Measurements from ENCODE around the gene WDR76. TPM values are rescaled to one million over a fixed set of nuclear protein-coding genes. Genes with fewer than 3 reads are reported as not detected.
"Not testable (repeated sequence)": the region's sequence is repeated elsewhere in the genome, so short reads cannot be mapped to it uniquely, and the experiment has no call there.

Gene WDR76
- total and polyA plus RNA-seq, 4 donors = 2.4 to 6.2 (median 4.1) TPM

DNA sequence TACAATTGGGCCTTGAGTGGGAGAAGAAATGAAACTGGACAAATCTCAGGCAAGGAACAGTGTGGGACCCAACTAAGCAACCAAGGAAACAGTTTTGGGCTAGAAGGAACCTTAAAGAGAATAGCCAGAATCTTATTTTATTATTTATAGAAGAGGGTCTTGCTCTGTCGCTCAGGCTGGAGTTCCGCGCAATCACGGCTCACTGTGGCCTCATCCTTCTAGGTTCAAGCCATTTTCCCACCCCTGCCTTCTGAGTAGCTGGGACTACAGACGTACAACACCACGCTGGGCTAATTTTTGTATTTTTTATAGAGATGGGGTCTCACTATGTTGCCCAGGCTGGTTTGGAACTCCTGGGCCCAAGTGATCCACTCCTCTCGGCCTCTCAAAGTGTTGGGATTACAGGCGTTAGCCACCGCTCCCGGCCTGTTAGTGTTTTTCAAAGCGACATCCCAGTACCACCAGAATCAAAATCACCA lies 734 bp upstream of the WDR76 start:
- Histone ChIP-seq H3K27me3 (ENCODE audit: control insufficient read depth in 3 of 3, insufficient read depth in 3 of 3, low read length in 2 of 3) (no peaks in the 10 kb centered on the region), H3K9ac (ENCODE audit: insufficient read depth in 1 of 2, low read length in 2 of 2) (no peak overlapping the region), H3K27ac (ENCODE audit: low read depth in 1 of 2, low read length in 1 of 2) (no peak overlapping the region), H3K4me3 (no peak overlapping the region), H3K4me1 (ENCODE audit: control insufficient read depth in 5 of 5, insufficient read depth in 5 of 5, low read length in 5 of 5) (peaks cover 5 to 32% (median 7%) of the 10 kb centered on the region in 5 donors), H3K36me3 (ENCODE audit: control insufficient read depth in 4 of 4, insufficient read depth in 4 of 4, low read length in 4 of 4) (peaks cover 0 to 2% (median 0%) of the 10 kb centered on the region in 4 donors), H3K9me3 (ENCODE audit: control insufficient read depth in 4 of 4, insufficient read depth in 3 of 4, low read length in 3 of 4) (no peaks in the 10 kb centered on the region)
- ATAC-seq (ENCODE audit: insufficient read depth, low FRiP score) (no peak), DNase-seq (no peak)
- 93 to 96% methylated on average over 11 of the region's 11 CpGs for WGBS, 2 donors
- TF ChIP-seq, protein P1, sequence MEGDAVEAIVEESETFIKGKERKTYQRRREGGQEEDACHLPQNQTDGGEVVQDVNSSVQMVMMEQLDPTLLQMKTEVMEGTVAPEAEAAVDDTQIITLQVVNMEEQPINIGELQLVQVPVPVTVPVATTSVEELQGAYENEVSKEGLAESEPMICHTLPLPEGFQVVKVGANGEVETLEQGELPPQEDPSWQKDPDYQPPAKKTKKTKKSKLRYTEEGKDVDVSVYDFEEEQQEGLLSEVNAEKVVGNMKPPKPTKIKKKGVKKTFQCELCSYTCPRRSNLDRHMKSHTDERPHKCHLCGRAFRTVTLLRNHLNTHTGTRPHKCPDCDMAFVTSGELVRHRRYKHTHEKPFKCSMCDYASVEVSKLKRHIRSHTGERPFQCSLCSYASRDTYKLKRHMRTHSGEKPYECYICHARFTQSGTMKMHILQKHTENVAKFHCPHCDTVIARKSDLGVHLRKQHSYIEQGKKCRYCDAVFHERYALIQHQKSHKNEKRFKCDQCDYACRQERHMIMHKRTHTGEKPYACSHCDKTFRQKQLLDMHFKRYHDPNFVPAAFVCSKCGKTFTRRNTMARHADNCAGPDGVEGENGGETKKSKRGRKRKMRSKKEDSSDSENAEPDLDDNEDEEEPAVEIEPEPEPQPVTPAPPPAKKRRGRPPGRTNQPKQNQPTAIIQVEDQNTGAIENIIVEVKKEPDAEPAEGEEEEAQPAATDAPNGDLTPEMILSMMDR (IDR thresholded peaks at IDR 0.05; ENCODE audit: control extremely low read depth, extremely low read depth) = no peak

DNA sequence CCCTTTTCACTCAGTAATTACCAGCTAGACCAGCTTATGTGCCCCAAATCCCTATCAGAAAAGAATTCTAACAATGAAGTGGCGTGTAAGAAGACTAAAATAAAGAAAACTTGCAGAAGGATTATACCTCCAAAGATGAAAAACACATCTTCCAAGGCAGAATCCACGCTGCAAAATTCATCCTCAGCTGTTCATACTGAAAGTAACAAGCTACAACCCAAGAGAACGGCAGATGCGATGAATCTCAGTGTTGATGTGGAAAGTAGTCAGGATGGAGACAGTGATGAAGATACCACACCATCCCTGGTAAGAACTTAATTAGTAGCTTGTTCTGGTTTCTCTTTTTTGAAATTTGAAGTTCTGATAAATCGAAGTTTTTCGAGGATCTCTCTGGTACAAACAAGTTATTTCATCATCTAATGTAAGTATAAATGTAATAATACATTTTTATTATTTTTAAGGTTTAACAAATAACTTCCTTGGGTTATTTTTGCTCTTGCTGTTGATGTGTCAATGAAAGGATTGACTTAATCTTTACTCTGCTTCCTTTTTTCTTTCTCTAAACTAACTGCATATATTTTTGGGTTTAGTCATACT lies 1.4 kb downstream of the WDR76 start:
- H3K36me3 ChIP-seq (ENCODE audit: control insufficient read depth in 4 of 4, insufficient read depth in 4 of 4, low read length in 4 of 4) = peaks cover 0 to 2% (median 0%) of the 10 kb centered on the region in 4 donors
- DNase-seq = peak in 2 of 3 donors; percentile 11 to 14
- peaks cover 5 to 29% (median 6%) of the 10 kb centered on the region in 5 donors for H3K4me1 ChIP-seq (ENCODE audit: control insufficient read depth in 5 of 5, insufficient read depth in 5 of 5, low read length in 5 of 5)
- TF ChIP-seq, protein P1 (IDR thresholded peaks at IDR 0.05; ENCODE audit: control extremely low read depth, extremely low read depth) = no peak
- WGBS, 2 donors = 65 to 69% methylated on average over 6 of the region's 6 CpGs
- H3K9me3 ChIP-seq (ENCODE audit: control insufficient read depth in 4 of 4, insufficient read depth in 3 of 4, low read length in 3 of 4) = no peaks in the 10 kb centered on the region
- no peak overlapping the region for H3K27ac ChIP-seq (ENCODE audit: low read depth in 1 of 2, low read length in 1 of 2)
- H3K27me3 ChIP-seq (ENCODE audit: control insufficient read depth in 3 of 3, insufficient read depth in 3 of 3, low read length in 2 of 3) = no peaks in the 10 kb centered on the region
- H3K4me3 ChIP-seq = no peak overlapping the region
- H3K9ac ChIP-seq (ENCODE audit: insufficient read depth in 1 of 2, low read length in 2 of 2) = peak overlapping the region in 1 of 2 donors; percentile 48
- no peak for ATAC-seq (ENCODE audit: insufficient read depth, low FRiP score)

DNA sequence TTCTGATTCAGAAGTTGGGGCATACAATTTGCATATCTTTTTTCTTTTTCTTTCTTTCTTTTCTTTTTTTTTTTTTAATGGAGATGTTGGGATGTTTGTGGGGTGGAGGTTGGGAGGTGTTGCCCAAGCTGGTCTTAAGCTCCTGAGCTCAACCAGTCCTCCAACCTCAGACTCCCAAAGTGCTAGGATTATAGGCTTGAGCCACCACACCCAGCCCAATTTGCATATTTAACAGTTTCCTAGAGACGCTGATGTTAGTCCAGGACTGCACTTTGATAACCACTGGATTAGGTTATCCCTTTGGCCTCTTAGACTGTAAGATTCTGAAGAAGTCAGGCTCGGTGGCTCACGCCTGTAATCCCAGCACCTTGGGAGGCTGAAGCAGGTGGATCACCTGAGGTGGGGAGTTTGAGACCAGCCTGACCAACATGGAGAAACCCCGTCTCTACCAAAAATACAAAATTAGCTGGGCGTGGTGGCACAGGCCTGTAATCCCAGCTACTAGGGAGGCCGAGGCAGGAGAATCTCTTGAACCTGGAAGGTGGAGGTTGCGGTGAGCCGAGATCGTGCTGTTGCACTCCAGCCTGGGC lies 3.2 kb downstream of the WDR76 start:
- H3K36me3 ChIP-seq (ENCODE audit: control insufficient read depth in 4 of 4, insufficient read depth in 4 of 4, low read length in 4 of 4); H3K27me3 ChIP-seq (ENCODE audit: control insufficient read depth in 3 of 3, insufficient read depth in 3 of 3, low read length in 2 of 3); H3K9me3 ChIP-seq (ENCODE audit: control insufficient read depth in 4 of 4, insufficient read depth in 3 of 4, low read length in 3 of 4); H3K27ac ChIP-seq (ENCODE audit: low read depth in 1 of 2, low read length in 1 of 2); H3K4me3 ChIP-seq; ATAC-seq (ENCODE audit: insufficient read depth, low FRiP score); H3K9ac ChIP-seq (ENCODE audit: insufficient read depth in 1 of 2, low read length in 2 of 2); DNase-seq: not testable (repeated sequence)
- H3K4me1 ChIP-seq (ENCODE audit: control insufficient read depth in 5 of 5, insufficient read depth in 5 of 5, low read length in 5 of 5) = peaks cover 0 to 19% (median 3%) of the 10 kb centered on the region in 5 donors
- WGBS, 2 donors = 95 to 96% methylated on average over 9 of the region's 9 CpGs

DNA sequence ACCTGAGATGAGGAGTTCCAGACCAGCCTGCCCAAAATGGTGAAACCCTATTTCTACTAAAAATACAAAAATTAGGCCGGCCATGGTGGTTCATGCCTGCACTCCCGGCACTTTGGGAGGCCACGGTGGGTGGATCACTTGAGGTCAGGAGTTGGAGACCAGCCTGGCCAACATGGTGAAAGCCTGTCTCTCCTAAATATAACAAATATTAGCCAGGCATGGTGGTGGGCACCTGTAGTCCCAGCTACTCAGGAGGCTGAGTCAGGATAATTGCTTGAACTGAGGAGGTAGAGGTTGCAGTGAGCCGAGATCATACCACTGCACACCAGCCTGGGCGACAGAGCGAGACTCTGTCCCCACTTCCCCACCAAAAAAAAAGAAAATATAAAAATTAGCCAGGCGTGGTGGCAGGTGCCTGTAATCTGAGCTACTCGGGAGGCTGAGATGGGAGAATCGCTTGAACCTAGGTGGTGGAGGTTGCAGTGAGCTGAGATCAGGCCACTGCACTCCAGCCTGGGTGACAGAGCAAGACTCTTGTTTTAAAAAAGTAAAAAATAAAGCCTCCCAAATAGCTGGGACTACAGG lies 4.0 kb downstream of the WDR76 start:
- not testable (repeated sequence) for H3K36me3 ChIP-seq (ENCODE audit: control insufficient read depth in 4 of 4, insufficient read depth in 4 of 4, low read length in 4 of 4); DNase-seq; H3K4me3 ChIP-seq; H3K9ac ChIP-seq (ENCODE audit: insufficient read depth in 1 of 2, low read length in 2 of 2); H3K27me3 ChIP-seq (ENCODE audit: control insufficient read depth in 3 of 3, insufficient read depth in 3 of 3, low read length in 2 of 3); ATAC-seq (ENCODE audit: insufficient read depth, low FRiP score); H3K27ac ChIP-seq (ENCODE audit: low read depth in 1 of 2, low read length in 1 of 2); H3K9me3 ChIP-seq (ENCODE audit: control insufficient read depth in 4 of 4, insufficient read depth in 3 of 4, low read length in 3 of 4)
- H3K4me1 ChIP-seq (ENCODE audit: control insufficient read depth in 5 of 5, insufficient read depth in 5 of 5, low read length in 5 of 5) = peaks cover 0 to 19% (median 3%) of the 10 kb centered on the region in 5 donors
- WGBS, 2 donors = 96 to 97% methylated on average over 9 of the region's 9 CpGs

DNA sequence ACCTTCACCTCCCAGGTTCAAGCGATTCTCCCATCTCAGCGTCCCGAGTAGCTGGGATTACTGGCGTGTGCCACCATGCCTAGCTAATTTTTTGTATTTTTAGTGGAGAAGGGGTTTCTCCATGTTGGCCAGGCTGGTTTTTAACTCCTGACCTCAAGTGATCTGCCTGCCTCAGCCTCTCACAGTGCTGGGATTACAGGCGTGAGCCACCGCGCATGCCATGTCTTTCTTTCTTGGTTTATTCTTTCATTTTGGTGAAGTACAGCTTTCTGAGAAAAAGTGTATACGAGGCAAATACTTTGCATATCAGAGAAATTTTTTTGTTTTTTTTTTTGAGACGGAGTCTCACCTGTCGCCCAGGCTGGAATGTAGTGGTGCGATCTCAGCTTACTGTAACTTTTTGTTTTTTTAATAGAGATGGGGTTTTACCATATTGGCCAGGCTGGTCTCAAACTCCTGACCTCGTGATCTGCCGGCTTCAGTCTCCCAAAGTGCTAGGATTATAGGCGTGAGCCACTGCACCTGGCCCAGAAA lies 4.8 kb downstream of the WDR76 start:
- WGBS, 2 donors = 93 to 96% methylated on average over 14 of the region's 14 CpGs
- not testable (repeated sequence) for ATAC-seq (ENCODE audit: insufficient read depth, low FRiP score); H3K4me3 ChIP-seq; H3K36me3 ChIP-seq (ENCODE audit: control insufficient read depth in 4 of 4, insufficient read depth in 4 of 4, low read length in 4 of 4); H3K9ac ChIP-seq (ENCODE audit: insufficient read depth in 1 of 2, low read length in 2 of 2); DNase-seq; H3K27ac ChIP-seq (ENCODE audit: low read depth in 1 of 2, low read length in 1 of 2); H3K27me3 ChIP-seq (ENCODE audit: control insufficient read depth in 3 of 3, insufficient read depth in 3 of 3, low read length in 2 of 3); H3K9me3 ChIP-seq (ENCODE audit: control insufficient read depth in 4 of 4, insufficient read depth in 3 of 4, low read length in 3 of 4)
- H3K4me1 ChIP-seq (ENCODE audit: control insufficient read depth in 5 of 5, insufficient read depth in 5 of 5, low read length in 5 of 5) = peaks cover 0 to 14% (median 2%) of the 10 kb centered on the region in 5 donors

DNA sequence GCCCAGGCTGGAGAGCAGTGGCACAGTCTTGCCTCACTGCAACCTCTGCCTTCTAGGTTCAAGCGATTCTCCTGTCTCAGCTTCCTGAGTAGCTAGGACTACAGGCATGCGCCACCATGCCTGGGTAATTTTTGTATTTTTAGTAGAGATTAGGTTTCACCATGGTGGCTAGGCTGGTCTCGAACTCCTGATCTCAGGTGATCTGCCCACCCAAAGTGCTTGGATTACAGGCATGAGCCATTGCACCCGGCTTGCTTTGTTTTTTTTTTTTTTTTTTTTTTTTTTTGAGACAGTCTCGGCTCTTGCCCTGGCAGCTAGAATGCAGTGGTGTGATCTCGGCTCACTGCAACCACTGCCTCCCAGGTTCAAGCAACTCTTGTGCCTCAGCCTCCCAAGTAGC lies 5.7 kb downstream of the WDR76 start:
- 91 to 96% methylated on average over 6 of the region's 6 CpGs for WGBS, 2 donors
- H3K4me1 ChIP-seq (ENCODE audit: control insufficient read depth in 5 of 5, insufficient read depth in 5 of 5, low read length in 5 of 5); H3K27me3 ChIP-seq (ENCODE audit: control insufficient read depth in 3 of 3, insufficient read depth in 3 of 3, low read length in 2 of 3); H3K9me3 ChIP-seq (ENCODE audit: control insufficient read depth in 4 of 4, insufficient read depth in 3 of 4, low read length in 3 of 4); H3K36me3 ChIP-seq (ENCODE audit: control insufficient read depth in 4 of 4, insufficient read depth in 4 of 4, low read length in 4 of 4); H3K27ac ChIP-seq (ENCODE audit: low read depth in 1 of 2, low read length in 1 of 2); DNase-seq; H3K9ac ChIP-seq (ENCODE audit: insufficient read depth in 1 of 2, low read length in 2 of 2); ATAC-seq (ENCODE audit: insufficient read depth, low FRiP score); H3K4me3 ChIP-seq: not testable (repeated sequence)

Measured in lung (tissue), 12 donors.